Colonic mucosa (tissue), 4 donors: ENCODE data around the gene STK11. TPM values are rescaled to one million over a fixed set of nuclear protein-coding genes. Genes with fewer than 3 reads are reported as not detected.
A peak's percentile ranks its signal among the peaks of the same experiment; 100 is the strongest.

Experiments used
- DNase-seq: peaks from one replicate; pipeline ENCODE4 v3.0.0-alpha.2; 2020
- H3K27ac ChIP-seq: fragments of 200-600 bp; one replicate; pipeline ENCODE4 v1.8.0; 2021
- H3K27me3 ChIP-seq: fragments of 200-600 bp; one replicate; pipeline ENCODE4 v1.8.0; 2021
- H3K36me3 ChIP-seq: fragments of 200-600 bp; one replicate; pipeline ENCODE4 v1.8.0; 2021
- H3K4me1 ChIP-seq: fragments of 200-600 bp; one replicate; pipeline ENCODE4 v1.8.0; 2021; ENCODE audit warnings: mild to moderate bottlenecking
- H3K4me3 ChIP-seq: fragments of 200-600 bp; one replicate; pipeline ENCODE4 v1.8.0; 2021
- H3K9ac ChIP-seq, 2 donors: one replicate each; pipeline ENCODE4 v1.7.0; 2013; ENCODE audit warnings: control low read depth in 2 of 2, low read depth in 2 of 2, low read length in 2 of 2
- H3K9me3 ChIP-seq: fragments of 200-600 bp; one replicate; pipeline ENCODE4 v1.8.0; 2021
- intact Hi-C: fragments of 100-400 bp; cut with DNase I; formaldehyde crosslinking; loops from one replicate; pipeline ENCODE4 v1.14.1; 2022
- total RNA-seq, 2 donors: library from RNA; stranded (reverse); fragmentation: NEBNext Ultra II Directional in 1 of 2; extraction: Animal tissue kit (Norgen Biotek cat#: 25700) in 1 of 2; gene quantifications; one replicate each; pipeline ENCODE4 v1.2.1, GENCODE V29; 2021
- TF ChIP-seq, protein P1 (sequence below): fragments of 200-600 bp; IDR thresholded peaks from one replicate; pipeline ENCODE4 v1.8.0; 2022; ENCODE audit warnings: antibody characterized with exemption, mild to moderate bottlenecking
- donor health status: healthy.
- donor health status: DM: no; HTN: no; CAD: no.
- donor health status: DM: no; HTN: no; CAD: no.

STK11 gene
- total RNA-seq, 2 donors from 2014 or later = 76.3 to 103 TPM

DNA sequence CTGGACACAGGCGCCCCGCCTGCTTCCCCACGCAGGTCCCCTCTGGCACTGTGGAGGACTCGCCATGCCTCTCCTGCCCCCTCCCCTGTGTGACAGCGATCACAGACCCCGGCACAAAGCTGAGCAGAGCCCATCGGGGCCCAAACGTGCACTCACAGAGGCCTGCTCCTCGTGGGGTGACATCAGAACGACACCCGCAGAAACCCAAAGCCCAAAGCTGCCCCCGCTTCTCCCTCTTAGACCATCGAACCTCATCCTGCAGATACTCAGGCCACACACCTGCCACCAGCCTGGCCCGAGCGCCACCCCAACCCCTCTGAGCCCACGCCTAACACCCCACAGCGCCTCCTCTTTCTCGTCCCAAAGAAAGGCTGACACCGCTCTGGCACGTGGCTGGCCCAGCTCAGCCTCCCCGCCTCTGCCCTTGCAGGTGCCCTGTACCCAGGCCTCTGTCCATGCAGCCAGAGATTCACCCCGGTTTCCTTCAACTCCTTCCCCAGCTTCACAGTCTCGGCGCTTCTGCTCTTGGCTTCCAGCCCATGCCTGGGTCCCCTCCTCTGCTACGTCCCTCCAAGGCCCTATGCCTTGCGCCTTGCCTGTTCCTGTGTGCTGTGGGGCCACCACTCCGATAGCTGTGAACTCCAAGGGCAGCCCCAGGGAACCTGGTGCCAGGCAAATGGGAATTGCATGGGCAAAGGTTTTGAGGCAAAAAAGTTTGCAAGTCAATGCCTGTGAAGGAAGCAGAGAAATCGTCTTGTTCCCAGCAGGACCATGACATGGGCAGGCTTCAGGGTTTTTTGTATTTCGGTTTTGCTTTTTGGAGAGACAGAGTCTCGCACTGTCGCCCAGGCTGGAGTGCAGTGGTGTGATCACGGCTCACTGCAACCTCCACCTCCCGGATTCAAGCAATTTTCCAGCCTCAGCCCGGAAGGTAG, 33.1 kb downstream of the STK11 start:
- intact Hi-C loops = no loop called here

DNA sequence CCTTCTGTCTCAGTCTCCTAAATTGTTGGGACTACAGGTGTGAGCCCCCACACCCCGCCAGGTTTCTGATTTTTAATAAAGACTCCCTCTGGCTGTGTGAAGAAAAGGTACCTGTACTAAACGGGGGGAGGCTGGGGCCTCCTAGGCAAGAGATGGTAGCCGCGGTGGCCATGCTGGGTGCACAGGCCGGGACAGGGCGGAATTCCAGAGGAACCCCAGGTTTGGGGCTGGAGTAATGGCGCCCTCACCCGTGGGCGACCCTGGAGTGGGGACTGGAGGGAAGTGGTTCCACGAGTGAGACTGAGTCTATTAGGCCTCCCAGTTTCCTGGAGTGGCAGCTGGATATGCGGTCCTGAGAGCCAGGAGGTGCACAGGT, 33.8 kb downstream of the STK11 start:
- H3K4me3 ChIP-seq = no peak overlapping the region
- H3K36me3 ChIP-seq = no peaks in the 10 kb centered on the region

More for the DNA sequence above, 33.1 kb downstream of the STK11 start:
- H3K4me1 ChIP-seq = peaks cover 15% of the 10 kb centered on the region
- DNase-seq = no peak
- peak overlapping the region; percentile 19 to 24 for H3K9ac ChIP-seq
- peaks cover 36% of the 10 kb centered on the region for H3K27me3 ChIP-seq
- no peaks in the 10 kb centered on the region for H3K36me3 ChIP-seq
- no peaks in the 10 kb centered on the region for H3K9me3 ChIP-seq
- H3K4me3 ChIP-seq = no peak overlapping the region
- TF ChIP-seq, protein P1, sequence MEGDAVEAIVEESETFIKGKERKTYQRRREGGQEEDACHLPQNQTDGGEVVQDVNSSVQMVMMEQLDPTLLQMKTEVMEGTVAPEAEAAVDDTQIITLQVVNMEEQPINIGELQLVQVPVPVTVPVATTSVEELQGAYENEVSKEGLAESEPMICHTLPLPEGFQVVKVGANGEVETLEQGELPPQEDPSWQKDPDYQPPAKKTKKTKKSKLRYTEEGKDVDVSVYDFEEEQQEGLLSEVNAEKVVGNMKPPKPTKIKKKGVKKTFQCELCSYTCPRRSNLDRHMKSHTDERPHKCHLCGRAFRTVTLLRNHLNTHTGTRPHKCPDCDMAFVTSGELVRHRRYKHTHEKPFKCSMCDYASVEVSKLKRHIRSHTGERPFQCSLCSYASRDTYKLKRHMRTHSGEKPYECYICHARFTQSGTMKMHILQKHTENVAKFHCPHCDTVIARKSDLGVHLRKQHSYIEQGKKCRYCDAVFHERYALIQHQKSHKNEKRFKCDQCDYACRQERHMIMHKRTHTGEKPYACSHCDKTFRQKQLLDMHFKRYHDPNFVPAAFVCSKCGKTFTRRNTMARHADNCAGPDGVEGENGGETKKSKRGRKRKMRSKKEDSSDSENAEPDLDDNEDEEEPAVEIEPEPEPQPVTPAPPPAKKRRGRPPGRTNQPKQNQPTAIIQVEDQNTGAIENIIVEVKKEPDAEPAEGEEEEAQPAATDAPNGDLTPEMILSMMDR = no peak
- H3K27ac ChIP-seq = no peak overlapping the region

DNA sequence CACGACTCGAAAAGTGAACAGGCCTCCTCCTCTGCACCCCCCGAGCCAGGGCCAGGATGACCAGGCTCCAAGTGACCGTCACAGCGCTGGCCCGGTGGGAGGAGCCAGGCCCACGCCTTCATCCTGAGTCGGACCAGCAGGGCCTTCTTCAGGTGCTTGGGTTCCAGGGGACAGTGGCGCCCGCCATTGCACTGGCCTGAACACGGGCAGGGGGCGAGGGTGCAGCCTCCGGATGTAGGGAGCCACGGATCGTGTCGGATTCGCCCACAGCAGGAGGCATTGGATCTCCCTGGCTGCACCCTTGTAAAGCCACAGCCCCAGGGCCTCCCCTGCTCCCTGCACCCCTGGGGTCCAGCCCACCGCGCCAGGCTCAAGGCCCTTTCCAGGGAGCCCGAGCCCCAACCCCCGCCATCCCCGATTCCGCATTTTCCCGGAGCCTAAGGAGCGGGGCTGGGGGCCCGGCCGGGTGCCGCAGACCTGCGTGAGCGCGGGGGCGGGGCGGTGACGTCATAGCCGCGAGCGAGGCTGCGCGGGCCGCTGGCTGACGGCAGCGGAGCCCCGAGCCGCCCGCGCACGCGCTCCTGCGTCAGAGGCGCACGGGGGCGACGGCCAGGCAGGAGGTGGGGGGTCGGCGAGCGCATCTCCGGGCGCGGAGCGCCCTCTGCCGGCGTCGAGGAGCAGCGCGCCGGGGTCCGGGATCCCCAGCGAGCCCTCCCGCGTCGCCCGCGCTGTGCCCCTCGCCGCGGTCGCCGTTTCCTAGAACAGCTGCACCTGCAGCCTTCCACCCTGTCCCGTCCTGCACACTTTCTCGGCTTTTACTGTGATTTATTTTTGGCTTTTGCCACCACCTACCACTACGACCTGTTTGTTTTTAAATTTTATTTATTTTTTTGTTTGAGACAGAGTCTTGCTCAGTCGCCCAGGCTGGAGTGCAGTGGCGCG, 34.5 kb downstream of the STK11 start:
- no peaks in the 10 kb centered on the region for H3K36me3 ChIP-seq
- peak; percentile 80 for DNase-seq
- TF ChIP-seq, protein P1 = peak; percentile 91
- peak overlapping the region; percentile 22 for H3K4me3 ChIP-seq
- H3K9ac ChIP-seq = peak overlapping the region in 1 of 2 donors; percentile 40
- no peak overlapping the region for H3K27ac ChIP-seq
- peaks cover 23% of the 10 kb centered on the region for H3K4me1 ChIP-seq
- intact Hi-C loops = no loop called here
- H3K9me3 ChIP-seq = no peaks in the 10 kb centered on the region
- peaks cover 23% of the 10 kb centered on the region for H3K27me3 ChIP-seq

More for the DNA sequence above, 33.8 kb downstream of the STK11 start:
- Histone ChIP-seq H3K27me3 (peaks cover 28% of the 10 kb centered on the region), H3K9ac (peak overlapping the region in 1 of 2 donors; percentile 40), H3K27ac (no peak overlapping the region), H3K4me1 (peaks cover 17% of the 10 kb centered on the region), H3K9me3 (no peaks in the 10 kb centered on the region)
- TF ChIP-seq, protein P1 = no peak
- DNase-seq = no peak
- intact Hi-C loops = no loop called here

DNA sequence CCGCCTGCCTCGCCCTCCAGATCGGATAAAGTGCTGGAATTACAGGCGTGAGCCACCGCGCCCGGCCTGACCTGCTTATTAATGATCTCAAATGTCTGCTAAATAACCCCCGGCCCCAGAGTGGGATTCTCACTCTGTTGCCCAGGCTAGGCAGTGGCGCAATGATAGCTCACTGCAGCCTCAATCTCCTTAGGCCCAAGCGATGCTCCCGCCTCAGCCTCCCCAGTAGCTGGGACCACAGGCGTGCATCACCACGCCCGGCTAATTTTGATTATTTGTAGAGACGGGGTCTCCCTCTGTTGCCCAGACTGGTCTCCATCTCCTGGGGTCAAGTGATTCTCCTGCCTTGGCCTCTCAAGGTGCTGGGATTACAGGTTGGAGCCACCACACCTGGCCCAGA, 35.3 kb downstream of the STK11 start:
- TF ChIP-seq, protein P1 = no peak
- H3K9ac ChIP-seq = peak overlapping the region; percentile 46 to 47
- H3K4me1 ChIP-seq = peaks cover 29% of the 10 kb centered on the region
- no peak overlapping the region for H3K27ac ChIP-seq
- H3K27me3 ChIP-seq = peaks cover 14% of the 10 kb centered on the region
- no peak for DNase-seq
- H3K9me3 ChIP-seq = no peaks in the 10 kb centered on the region
- no peaks in the 10 kb centered on the region for H3K36me3 ChIP-seq
- peak overlapping the region; percentile 91 for H3K4me3 ChIP-seq
- intact Hi-C loops = no loop called here

DNA sequence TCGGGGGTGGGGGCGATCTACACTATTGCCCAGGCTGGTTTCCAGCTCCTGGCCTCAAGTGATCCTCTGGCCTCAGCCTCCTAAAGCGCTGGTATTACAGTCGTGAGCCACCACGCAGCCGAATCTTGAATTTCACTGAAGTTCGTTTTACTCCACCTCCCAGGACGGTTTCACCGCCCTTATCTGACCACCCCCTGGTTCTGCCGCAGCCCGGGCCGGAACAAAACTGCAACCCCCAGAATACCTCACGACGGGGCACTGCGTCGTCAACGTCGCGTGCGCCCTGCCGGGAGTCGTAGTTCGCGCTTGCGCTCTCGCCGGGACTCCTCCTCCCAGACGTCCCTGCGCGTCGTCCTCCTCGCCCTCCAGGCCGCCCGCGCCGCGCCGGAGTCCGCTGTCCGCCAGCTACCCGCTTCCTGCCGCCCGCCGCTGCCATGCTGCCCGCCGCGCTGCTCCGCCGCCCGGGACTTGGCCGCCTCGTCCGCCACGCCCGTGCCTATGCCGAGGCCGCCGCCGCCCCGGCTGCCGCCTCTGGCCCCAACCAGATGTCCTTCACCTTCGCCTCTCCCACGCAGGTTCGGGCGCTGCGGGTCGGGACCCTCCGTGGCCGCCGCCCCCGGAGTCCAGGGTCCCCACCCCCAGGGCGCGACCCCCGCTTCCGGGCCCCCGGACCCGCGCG, 36.0 kb downstream of the STK11 start, which contains the start of gene ATP5F1D:
Gene ATP5F1D (plus strand): TSS at position 335 of the 679 bp plus-strand sequence. CDS start 100 bp downstream, at position 435.
- TF ChIP-seq, protein P1 = no peak
- Histone ChIP-seq H3K9me3 (no peaks in the 10 kb centered on the region), H3K4me1 (peaks cover 29% of the 10 kb centered on the region), H3K27ac (peak within 1 kb of the TSS; percentile 88), H3K27me3 (peaks cover 8% of the 10 kb centered on the region), H3K9ac (peak within 1 kb of the TSS; percentile 85 to 99), H3K36me3 (no peaks in the 10 kb centered on the region), H3K4me3 (peak within 1 kb of the TSS; percentile 91)
- DNase-seq = peak; percentile 93
- intact Hi-C loops = no loop called here
